Activated CD4-positive, alpha-beta memory T cell treated with anti-CD3 and anti-CD28 coated beads, Interleukin-2, amount 10 ng/mL, durations not matched to agents 7 days and 5 days (primary cell): ENCODE measurements around the gene CDH2. TPM values are rescaled to one million over a fixed set of nuclear protein-coding genes. Genes with fewer than 3 reads are reported as not detected.

Source experiments
- CTCF ChIA-PET: fragments of 350-600 bp; sonication (Branson Sonifier 250); formaldehyde crosslinking; loops from one replicate; lab custom pipeline; 2021; ENCODE audit warnings: antibody characterized with exemption, inconsistent platforms; lab: Charles Lee
- POLR2A ChIA-PET: fragments of 350-600 bp; sonication (Branson Sonifier 250); formaldehyde crosslinking; loops from one replicate; lab custom pipeline; 2021; ENCODE audit warnings: antibody characterized with exemption; lab: Charles Lee
- DNase-seq: peaks from one replicate; pipeline ENCODE4 v3.0.0-alpha.2; 2020
- H3K27ac Mint-ChIP-seq: one replicate; pipeline ENCODE4 v1.8.0; 2021; ENCODE audit warnings: mild to moderate bottlenecking, mixed read lengths
- H3K27me3 Mint-ChIP-seq: one replicate; pipeline ENCODE4 v1.8.0; 2021; ENCODE audit warnings: mixed read lengths
- H3K36me3 Mint-ChIP-seq: one replicate; pipeline ENCODE4 v1.8.0; 2021; ENCODE audit warnings: low read depth, mixed read lengths
- H3K4me1 Mint-ChIP-seq: one replicate; pipeline ENCODE4 v1.8.0; 2021; ENCODE audit warnings: mixed read lengths
- H3K4me3 Mint-ChIP-seq: one replicate; pipeline ENCODE4 v1.8.0; 2021; ENCODE audit warnings: mild to moderate bottlenecking, mixed read lengths
- H3K9me3 Mint-ChIP-seq: one replicate; pipeline ENCODE4 v1.8.0; 2021; ENCODE audit warnings: mixed read lengths
- total RNA-seq, 2 experiments: library from RNA; stranded (reverse); gene quantifications; one replicate each; pipeline ENCODE4 v1.2.3, GENCODE V29; 2021

The CDH2 gene
- total RNA-seq, 2 experiments from 2014 or later, result not detected

DNA sequence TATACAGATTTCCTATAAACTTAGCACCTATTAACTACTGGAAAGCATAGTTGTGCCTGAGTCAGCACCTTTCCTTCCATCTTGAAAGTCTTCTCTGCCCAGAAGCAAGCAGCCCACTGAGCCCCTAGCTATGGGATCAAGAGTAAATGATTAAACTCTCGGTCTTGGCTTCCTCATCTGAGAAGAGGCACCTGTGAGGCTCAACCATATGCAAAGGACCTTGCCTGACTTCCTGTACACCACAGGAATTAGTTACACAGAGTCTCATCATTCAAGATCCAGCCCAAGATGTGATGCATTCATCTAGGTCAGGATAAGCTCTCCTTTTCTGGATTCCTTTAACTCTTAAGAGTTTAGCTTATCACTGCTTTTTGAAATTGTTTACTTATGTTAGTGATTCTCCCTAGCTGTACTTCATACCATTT is 96.0 kb downstream of the CDH2 start:
- Mint-ChIP-seq H3K27me3 (no peaks in the 10 kb centered on the region), H3K4me3 (no peak overlapping the region), H3K4me1 (no peaks in the 10 kb centered on the region), H3K27ac (no peak overlapping the region), H3K36me3 (no peaks in the 10 kb centered on the region), H3K9me3 (peaks cover 5% of the 10 kb centered on the region)
- DNase-seq, result no peak
- POLR2A ChIA-PET, result no interaction called here
- CTCF ChIA-PET, result no interaction called here

DNA sequence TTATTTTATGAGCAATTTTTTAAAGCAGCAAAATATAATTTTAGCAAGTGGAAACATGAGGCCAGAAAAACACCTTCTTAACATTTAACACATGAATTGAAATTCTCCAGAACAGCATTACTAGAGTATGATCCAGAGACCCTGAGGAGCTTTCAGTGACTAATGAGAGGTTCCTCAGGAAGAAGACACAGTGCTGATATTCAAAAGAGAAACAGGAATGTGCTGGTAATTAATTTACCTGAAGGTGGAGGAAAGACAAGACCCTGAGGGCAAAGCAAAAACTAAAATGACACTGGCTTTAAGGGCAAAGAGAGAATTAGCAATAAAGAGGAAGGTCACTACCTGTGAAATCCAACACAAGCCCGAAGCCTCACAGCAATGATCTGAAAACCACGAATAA is 97.0 kb downstream of the CDH2 start:
- Mint-ChIP-seq H3K4me3 (no peak overlapping the region), H3K27me3 (no peaks in the 10 kb centered on the region), H3K27ac (no peak overlapping the region), H3K4me1 (no peaks in the 10 kb centered on the region), H3K9me3 (peaks cover 4% of the 10 kb centered on the region), H3K36me3 (no peaks in the 10 kb centered on the region)
- DNase-seq, result no peak
- ChIA-PET POLR2A (no interaction called here), CTCF (no interaction called here)

DNA sequence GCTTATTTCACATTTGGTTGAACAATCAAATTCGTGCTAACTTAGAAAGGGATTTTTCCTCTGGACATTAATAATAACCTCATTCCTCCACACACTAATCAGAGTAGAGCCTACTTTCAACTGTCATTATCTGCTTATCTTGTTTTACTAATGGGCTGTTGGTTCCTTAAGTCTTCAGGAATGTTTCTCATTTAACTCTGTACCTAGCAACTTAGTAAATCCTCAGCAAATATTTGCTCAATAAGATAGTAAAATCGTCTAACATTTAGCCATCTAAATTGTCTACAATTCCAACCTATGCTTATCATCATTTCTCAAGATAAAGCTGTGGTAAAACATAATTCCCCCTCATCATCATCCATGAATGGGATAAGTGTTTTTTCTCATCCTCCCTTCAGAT is 98.1 kb downstream of the CDH2 start:
- H3K4me1 Mint-ChIP-seq, result no peaks in the 10 kb centered on the region
- H3K9me3 Mint-ChIP-seq, result peaks cover 2% of the 10 kb centered on the region
- ChIA-PET POLR2A (no interaction called here), CTCF (no interaction called here)
- H3K27ac Mint-ChIP-seq, result no peak overlapping the region
- no peak overlapping the region for H3K4me3 Mint-ChIP-seq
- no peaks in the 10 kb centered on the region for H3K27me3 Mint-ChIP-seq
- no peak for DNase-seq
- no peaks in the 10 kb centered on the region for H3K36me3 Mint-ChIP-seq

DNA sequence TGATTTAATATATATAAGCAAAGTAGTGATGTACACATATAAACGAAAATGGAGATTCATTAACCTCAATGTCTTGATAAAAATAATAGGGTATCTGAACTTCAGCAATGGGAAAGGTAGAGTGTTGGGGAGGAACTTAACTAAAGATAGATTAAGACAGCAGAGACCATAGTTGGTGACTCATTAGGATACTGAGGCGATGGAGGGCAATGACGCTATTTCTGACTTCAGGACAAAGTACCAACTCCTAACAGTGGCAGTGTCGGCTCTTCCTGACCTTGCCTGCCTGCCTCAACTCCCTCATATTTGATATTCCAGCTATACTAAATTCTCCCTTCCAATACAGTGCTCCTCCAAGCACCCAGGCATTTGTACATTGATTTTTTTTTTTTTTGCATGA is 98.6 kb downstream of the CDH2 start:
- Mint-ChIP-seq H3K27ac (no peak overlapping the region), H3K9me3 (peaks cover 2% of the 10 kb centered on the region), H3K4me3 (no peak overlapping the region), H3K36me3 (no peaks in the 10 kb centered on the region), H3K4me1 (no peaks in the 10 kb centered on the region), H3K27me3 (no peaks in the 10 kb centered on the region)
- ChIA-PET POLR2A (no interaction called here), CTCF (no interaction called here)
- no peak for DNase-seq

DNA sequence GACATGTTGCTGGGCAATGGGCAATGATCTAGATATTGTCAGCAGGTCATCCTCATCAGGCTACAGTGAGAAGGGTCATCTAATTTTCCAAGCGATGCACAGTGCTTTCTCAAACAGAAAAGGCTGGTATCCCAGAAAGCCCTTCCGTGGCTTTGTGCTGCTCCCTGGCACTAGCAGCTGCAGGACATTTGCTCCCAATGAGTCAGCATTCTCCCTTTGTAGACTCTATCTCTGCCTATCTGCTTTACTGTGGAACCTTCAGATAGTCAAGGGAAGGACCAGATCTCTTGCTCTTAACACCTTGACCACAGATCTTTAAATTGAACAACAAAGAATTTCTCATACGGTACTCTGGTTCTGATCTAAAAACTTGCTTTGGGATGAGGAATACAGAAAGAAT is 101.4 kb downstream of the CDH2 start:
- H3K36me3 Mint-ChIP-seq, result no peaks in the 10 kb centered on the region
- no peaks in the 10 kb centered on the region for H3K4me1 Mint-ChIP-seq
- ChIA-PET CTCF (no interaction called here), POLR2A (no interaction called here)
- no peak for DNase-seq
- no peak overlapping the region for H3K27ac Mint-ChIP-seq
- no peak overlapping the region for H3K4me3 Mint-ChIP-seq
- H3K9me3 Mint-ChIP-seq, result peaks cover 5% of the 10 kb centered on the region
- H3K27me3 Mint-ChIP-seq, result no peaks in the 10 kb centered on the region

DNA sequence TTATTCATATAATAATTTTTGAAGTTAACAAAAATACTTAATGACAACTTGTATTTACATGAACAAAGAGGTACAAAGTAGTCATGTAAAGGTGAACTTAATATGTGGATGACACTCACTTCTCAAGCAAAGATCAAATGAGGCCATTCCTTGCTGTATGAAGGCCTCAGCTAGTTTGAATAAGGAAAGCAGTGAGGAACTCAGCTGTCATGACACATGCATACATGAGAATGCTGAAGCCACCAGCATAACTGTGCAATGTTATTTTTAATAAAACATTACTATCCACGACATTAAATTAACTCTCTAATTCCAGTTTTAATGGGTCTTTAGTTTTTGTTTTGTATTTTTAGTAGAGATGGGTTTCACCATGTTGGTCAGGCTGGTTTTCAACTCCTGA is 102.9 kb downstream of the CDH2 start:
- Mint-ChIP-seq H3K27ac (no peak overlapping the region), H3K4me3 (no peak overlapping the region), H3K4me1 (no peaks in the 10 kb centered on the region), H3K36me3 (no peaks in the 10 kb centered on the region), H3K27me3 (no peaks in the 10 kb centered on the region), H3K9me3 (peaks cover 5% of the 10 kb centered on the region)
- no peak for DNase-seq
- CTCF ChIA-PET, result no interaction called here
- POLR2A ChIA-PET, result no interaction called here

DNA sequence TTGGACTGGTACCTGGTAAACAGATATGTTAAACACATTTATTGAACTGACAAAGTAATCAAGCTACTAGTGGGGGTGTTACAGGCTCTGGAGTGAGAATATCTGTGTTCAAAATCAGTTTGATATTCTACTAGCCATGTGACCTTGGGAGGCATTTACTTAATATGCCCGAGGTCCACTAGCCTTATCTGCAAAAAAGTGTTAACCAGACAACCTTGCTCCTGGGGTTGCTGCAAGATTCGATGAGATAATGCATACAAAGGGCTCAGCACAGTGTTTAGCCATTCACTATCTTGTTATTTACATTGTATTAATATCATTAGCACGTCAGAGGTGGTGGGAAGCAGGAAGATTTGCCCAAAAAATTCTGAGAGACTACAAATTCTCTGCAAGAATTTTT is 103.3 kb downstream of the CDH2 start:
- no peak for DNase-seq
- H3K9me3 Mint-ChIP-seq, result peaks cover 5% of the 10 kb centered on the region
- H3K27me3 Mint-ChIP-seq, result no peaks in the 10 kb centered on the region
- ChIA-PET CTCF (no interaction called here), POLR2A (no interaction called here)
- no peaks in the 10 kb centered on the region for H3K4me1 Mint-ChIP-seq
- no peak overlapping the region for H3K27ac Mint-ChIP-seq
- H3K4me3 Mint-ChIP-seq, result no peak overlapping the region
- no peaks in the 10 kb centered on the region for H3K36me3 Mint-ChIP-seq

DNA sequence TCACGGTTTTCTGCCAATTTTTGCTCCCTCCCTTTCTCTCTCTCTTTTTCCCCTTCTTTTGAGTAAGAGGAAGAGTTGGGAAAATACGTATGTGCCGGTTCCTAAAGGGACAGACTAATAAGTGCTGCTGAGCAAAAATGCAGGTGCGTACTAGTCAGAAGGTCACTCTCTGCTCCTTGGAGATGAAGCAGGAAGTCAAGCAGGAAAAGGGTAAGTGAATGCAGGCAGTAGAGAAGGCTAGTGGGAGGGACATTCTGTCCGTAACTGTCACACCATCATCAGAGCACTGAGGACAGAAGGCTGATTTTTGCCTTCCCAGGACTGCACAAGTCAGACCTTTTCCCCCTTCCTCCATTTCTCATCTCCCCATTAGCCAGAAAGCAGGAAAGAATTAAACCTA is 105.7 kb downstream of the CDH2 start:
- H3K9me3 Mint-ChIP-seq, result peaks cover 10% of the 10 kb centered on the region
- no peak overlapping the region for H3K4me3 Mint-ChIP-seq
- CTCF ChIA-PET, result no interaction called here
- POLR2A ChIA-PET, result no interaction called here
- H3K27ac Mint-ChIP-seq, result no peak overlapping the region
- no peaks in the 10 kb centered on the region for H3K36me3 Mint-ChIP-seq
- no peaks in the 10 kb centered on the region for H3K4me1 Mint-ChIP-seq
- H3K27me3 Mint-ChIP-seq, result no peaks in the 10 kb centered on the region
- no peak for DNase-seq

DNA sequence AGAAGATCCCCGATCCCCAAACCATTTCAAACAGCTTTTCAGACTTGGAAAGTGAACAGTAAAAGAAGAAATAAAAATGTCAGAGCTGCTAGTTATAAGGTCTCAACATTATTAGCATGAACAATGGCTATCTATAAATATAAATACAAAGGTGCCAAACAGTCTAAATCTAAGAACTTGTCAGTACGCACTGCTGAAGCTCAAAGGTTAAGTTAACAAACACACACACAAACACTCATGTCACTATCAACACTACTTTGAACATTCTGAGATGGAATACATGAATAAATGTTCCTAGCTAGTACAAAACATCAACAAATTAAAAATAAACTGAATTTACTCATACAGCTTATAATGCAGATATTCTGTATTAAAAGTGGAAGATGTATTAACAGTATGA is 108.7 kb downstream of the CDH2 start:
- H3K4me1 Mint-ChIP-seq, result no peaks in the 10 kb centered on the region
- H3K4me3 Mint-ChIP-seq, result no peak overlapping the region
- POLR2A ChIA-PET, result no interaction called here
- no peak for DNase-seq
- no peaks in the 10 kb centered on the region for H3K36me3 Mint-ChIP-seq
- CTCF ChIA-PET, result no interaction called here
- H3K27ac Mint-ChIP-seq, result no peak overlapping the region
- peaks cover 9% of the 10 kb centered on the region for H3K9me3 Mint-ChIP-seq
- H3K27me3 Mint-ChIP-seq, result no peaks in the 10 kb centered on the region

DNA sequence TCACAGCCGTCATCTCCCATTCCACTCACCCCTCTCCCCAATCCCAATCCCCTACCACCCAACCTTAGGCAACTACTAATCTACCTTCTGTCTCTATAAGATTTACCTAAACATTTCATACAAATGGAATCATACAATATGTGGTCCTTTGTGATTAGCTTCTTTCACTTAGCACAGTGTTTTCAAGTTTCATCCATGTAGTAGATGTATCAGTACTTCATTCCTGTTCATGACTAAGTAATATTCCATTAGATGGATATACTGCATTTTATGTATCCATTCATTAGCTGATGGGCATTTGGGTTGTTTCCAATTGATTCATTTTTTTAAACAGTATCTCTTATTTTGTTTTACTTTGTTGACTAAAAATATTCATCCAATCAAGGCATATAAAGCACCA is 109.6 kb downstream of the CDH2 start:
- Mint-ChIP-seq H3K9me3 (peaks cover 9% of the 10 kb centered on the region), H3K4me3 (no peak overlapping the region), H3K27ac (no peak overlapping the region), H3K4me1 (no peaks in the 10 kb centered on the region), H3K36me3 (no peaks in the 10 kb centered on the region), H3K27me3 (no peaks in the 10 kb centered on the region)
- DNase-seq, result no peak
- ChIA-PET POLR2A (no interaction called here), CTCF (no interaction called here)

DNA sequence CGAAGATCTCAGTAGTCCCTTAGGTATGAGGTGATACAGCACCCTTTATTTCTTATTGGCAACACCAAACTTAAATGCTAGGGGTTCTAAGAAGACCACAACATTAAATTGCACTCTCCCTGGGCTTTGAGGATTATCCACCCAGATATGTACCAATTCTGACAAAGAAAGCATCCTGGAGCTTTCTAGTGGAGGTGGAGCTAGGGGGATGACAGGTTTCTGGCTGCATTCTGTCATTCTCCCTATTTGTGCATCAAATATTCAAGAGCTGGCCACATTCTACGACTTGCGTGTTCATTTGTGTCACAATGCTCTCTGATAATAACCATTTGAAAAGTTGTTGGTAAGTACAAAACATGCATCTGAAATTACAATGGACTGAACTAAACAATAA is 111.1 kb downstream of the CDH2 start:
- Mint-ChIP-seq H3K27ac (no peak overlapping the region), H3K4me3 (no peak overlapping the region), H3K4me1 (no peaks in the 10 kb centered on the region), H3K9me3 (peaks cover 6% of the 10 kb centered on the region), H3K27me3 (no peaks in the 10 kb centered on the region), H3K36me3 (no peaks in the 10 kb centered on the region)
- DNase-seq, result no peak
- POLR2A ChIA-PET, result no interaction called here
- CTCF ChIA-PET, result no interaction called here

DNA sequence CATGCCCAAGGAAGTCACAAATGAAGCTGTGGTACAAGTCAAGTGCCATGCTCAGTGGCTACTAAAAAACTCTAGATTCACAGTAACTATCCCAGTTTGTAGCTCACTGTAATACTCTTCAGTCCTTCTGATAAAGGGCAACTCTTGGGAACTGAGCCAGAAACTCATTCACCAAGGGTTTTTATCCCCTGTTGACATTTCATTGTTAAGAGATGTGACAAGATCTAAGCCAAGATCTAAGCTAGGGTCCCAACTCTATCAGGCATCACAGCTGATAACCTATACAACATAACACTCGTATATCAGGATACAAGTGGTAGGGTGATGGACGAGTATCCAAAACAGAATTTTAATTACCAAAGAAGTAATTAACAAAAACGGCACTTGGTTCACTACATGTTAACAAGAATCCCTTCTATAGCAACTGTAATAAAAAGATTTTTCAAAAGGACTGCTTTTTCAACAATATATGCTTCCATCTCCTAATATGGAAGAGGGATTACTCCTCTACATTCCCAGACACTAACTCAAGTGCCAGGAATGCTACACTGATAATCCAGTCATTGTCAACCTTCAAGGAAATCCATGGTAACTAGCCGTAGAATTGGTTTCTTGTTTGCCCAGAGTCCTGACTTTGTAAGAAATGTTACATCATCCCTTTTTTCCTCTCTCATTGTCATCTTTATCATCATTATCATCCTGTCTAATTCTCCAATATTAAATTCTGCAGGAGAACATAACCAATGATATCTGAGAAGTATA is 111.7 kb downstream of the CDH2 start:
- DNase-seq, result no peak
- Mint-ChIP-seq H3K27me3 (no peaks in the 10 kb centered on the region), H3K9me3 (peaks cover 6% of the 10 kb centered on the region), H3K4me1 (no peaks in the 10 kb centered on the region), H3K4me3 (no peak overlapping the region), H3K36me3 (no peaks in the 10 kb centered on the region), H3K27ac (no peak overlapping the region)
- ChIA-PET POLR2A (no interaction called here), CTCF (no interaction called here)

DNA sequence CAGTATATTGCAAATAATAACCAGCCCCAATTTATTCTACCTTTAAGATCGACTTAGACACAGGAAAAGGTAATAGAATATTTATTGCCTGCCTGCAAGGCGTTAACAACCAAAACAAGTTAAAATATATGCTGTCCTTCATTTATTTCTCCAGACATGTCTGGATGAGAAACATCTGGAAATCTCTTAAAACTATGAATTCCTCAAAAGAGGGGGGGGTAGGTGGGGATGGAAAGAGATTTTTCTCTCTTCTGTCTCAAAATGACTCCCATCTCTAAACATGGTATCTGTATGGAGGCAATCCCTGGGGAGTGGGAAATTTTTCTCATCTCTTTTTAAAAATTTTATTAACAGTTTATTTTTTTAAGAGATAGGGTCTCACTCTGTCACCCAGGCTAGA is 113.0 kb downstream of the CDH2 start:
- CTCF ChIA-PET, result no interaction called here
- no peaks in the 10 kb centered on the region for H3K4me1 Mint-ChIP-seq
- no peak for DNase-seq
- peaks cover 11% of the 10 kb centered on the region for H3K9me3 Mint-ChIP-seq
- no peaks in the 10 kb centered on the region for H3K27me3 Mint-ChIP-seq
- no peak overlapping the region for H3K4me3 Mint-ChIP-seq
- POLR2A ChIA-PET, result no interaction called here
- H3K27ac Mint-ChIP-seq, result no peak overlapping the region
- H3K36me3 Mint-ChIP-seq, result no peaks in the 10 kb centered on the region

DNA sequence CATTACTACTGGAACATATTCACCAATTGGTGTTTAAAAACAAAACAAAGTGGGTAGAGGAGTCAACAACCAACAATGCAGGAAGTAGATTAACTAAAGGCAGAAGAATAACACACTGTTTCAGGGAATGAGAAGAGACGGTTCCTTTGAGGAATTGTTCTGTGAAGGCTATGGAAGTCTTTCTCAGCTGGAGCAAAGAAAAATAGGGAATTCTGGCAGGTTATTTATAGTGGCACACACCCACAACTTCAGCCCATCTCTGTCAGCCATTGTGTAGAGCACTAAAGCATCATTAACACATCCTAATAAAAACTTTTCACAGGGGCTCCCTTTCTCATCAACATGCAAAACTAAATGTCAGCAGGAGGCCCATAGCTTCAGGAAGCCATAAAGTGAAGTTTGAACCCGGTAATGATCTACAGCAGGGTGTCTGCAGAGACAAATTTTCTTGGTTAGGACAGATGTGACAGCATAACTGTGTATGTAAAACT is 113.6 kb downstream of the CDH2 start:
- peaks cover 11% of the 10 kb centered on the region for H3K9me3 Mint-ChIP-seq
- no peak overlapping the region for H3K4me3 Mint-ChIP-seq
- CTCF ChIA-PET, result no interaction called here
- no peaks in the 10 kb centered on the region for H3K36me3 Mint-ChIP-seq
- no peaks in the 10 kb centered on the region for H3K4me1 Mint-ChIP-seq
- DNase-seq, result no peak
- H3K27ac Mint-ChIP-seq, result no peak overlapping the region
- H3K27me3 Mint-ChIP-seq, result no peaks in the 10 kb centered on the region
- POLR2A ChIA-PET, result no interaction called here
